GM19372 (cell line): ENCODE results near the gene PFKL.

ENCODE experiments used
- ATAC-seq: cut with Tn5 transposase; IDR thresholded peaks from one replicate; pipeline ENCODE4 v1.9.1; 2021; ENCODE audit warnings: mild to moderate bottlenecking, low read depth, moderate library complexity; ENCODE audit not compliant: unreplicated experiment

The PFKL gene

DNA sequence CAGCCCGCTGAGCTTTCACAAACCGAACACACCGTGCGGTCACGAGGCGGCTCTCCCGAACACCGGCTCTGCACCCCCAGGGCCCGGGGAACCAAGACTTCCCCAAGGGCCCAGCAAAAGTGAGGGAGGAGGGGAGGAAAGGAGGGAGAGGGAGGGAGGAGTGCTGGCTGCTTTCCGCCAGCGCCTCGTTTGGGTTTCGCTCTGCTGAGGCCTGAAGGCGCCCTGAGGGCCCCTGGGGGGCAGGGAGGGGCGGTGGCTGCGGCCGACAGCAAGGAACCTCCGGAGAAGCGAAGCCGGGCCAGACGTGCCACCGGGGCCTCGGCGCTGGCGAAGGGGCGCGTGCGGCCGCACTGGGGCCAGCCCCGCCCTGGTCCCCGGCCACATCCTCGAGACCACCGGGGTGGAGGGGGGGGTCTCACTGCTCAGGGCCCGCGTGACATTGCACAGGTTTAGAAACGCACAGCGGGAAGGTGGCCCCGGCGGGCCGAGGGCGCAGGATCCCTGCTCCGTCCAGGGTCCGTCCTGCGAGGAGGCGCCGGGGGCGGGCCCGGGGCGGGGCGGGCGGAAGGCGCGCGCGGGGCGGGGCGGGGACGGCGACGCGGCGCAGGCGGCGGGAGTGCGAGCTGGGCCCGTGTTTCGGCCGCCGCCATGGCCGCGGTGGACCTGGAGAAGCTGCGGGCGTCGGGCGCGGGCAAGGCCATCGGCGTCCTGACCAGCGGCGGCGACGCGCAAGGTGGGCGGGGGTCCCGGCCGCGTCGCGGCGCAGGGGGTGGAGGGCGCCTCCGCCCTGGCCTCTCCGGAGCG, at the start of gene PFKL:
TSS of gene PFKL (plus strand) at position 596 of the 804 bp plus-strand sequence. CDS start at position 649, 53 bp downstream.
- ATAC-seq, result peak; percentile 48

DNA sequence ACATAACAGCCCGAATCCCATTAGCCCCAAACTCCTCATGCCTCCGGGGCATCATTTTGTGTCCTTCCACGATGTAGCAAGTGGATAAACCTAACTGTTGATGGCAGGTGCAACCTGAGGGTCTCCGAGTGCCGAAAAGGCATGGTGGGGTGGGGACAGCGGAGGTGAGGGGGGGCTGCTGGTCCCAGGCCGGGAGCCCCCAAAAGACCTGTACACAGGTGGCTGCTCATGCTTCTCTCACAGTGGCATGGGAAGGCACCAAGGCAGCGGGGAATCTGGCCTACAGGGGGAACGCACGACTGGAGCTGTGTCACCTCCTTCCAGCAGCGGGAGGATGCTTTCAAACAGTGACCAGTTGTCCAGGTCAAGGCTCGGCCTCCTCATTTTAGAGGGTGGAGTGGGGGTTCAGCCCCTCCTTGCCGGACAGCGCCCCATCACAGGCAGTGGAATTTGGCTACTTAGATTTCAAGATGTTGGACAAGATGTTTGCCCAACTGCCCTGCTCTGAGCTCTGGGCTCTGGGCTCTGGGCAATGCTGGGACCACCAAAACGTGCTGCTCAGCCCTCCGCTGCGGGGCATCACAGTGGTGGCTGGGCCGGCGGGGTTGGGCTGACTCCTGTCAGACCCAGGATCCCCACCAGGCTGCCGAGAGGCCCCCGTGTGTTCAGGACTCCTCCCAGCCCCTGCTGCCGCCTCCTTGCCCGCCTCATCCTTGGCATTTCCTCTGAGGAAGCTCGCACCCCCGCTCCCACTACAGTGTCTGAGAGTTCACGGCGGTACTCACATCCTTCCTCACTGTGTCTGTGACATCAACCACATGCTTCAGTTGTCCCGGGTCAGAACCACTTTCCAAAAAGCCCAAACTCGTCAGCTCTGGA, 45.8 kb upstream of the PFKL start:
- ATAC-seq, result no peak

DNA sequence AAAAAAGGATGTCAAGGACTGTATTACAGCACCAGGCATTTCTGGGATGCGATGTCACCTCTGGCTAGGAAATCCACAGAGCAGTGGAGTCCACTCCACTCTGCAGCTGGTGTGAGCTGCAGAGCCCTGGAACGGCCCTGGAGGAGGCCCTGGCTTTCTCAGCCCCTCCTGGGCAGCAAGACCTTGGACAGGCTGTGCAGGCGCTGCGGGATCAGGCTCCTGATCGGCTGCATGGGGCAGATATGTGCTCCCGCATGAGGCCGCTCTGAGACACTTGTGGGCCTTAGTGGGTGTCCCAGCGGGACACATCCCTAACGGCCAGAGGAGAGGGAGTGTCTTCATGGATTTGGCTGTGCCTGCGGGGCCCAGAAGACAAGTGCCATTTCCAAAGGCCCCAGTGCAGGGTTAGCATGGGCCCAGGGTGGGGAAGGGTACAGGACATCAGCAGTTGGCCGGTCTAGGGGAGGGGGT, 44.3 kb upstream of the PFKL start:
- ATAC-seq, result no peak

DNA sequence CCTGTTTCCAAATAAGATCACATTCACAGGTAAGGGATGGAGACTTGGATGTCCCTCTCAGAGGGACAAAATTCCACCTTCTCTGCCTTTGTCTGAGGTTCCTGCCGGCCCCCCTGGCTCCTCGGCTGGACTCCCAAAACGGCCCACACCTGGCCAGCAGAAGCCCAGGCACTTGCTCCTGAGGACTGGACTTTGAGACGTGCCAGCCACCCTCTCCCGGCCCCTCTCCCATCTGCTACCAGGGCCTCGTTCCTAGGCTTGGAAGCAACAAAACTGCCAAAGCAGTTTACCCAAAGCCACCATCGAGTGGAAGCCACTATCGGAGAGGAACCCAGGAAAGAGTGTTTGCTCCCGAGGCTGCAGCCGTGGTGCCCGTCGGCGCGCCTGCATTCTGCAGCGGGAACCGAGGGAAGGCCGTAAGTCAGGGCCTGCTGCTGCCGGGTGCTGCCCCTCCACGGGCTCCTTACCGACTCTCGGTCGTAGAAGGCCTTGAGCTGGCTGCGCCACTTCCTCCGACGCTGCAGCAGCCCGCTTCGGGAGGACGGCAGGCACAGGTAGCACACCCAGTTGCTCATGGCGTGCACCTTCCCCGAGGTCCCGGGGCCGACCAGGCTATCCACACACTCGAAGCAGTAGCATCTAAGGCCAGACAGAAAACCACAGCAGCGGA, 41.7 kb upstream of the PFKL start:
- no peak for ATAC-seq

DNA sequence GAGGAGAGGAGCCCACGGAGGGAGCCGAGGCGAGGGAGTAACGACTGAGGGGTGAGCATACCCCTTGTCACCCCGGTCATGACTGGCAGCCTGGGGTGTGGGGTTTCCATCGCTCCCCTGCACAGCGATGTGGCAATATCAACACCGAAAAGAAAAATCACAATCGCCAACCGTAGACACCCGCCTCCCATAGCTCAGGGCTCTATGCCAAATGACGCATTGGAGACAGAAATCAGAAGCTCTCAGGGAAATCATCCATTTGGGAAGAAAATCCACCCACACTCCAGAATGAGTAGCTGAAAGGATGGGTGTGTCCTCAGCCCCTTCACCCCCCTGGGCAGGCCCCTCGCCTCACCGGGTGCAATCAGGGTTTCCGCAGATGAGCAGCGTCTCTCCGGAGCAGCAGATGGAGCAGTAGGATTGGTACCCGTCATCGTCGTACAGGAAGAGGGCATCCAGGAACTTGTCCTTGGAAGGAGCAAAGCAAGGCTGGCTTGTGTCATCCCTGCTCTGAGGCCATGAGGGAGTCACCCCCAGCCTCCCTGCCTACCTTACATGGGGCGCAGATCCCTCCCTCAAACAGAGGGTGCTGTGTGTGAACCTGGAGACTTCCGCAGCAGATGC, 40.7 kb upstream of the PFKL start:
- no peak for ATAC-seq

DNA sequence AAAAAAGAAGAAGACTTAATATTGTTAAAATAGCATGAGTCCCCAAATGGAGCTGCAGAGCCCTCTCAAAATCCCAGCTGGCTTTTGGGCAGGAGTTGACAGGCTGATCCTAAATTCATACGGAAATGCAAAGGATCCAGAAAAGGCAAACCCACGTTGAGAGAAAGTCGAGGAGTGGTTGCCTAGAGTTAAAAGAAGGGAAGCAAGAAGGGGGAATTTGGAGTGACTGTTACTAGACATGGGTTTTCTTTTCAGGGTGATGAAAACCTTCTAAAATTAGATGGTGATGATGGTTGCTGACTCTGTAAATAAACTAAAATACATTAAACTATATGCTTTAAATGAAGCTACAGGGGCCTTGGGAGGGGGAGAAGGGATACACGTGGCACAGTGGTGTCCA, 39.8 kb upstream of the PFKL start:
- no peak for ATAC-seq

DNA sequence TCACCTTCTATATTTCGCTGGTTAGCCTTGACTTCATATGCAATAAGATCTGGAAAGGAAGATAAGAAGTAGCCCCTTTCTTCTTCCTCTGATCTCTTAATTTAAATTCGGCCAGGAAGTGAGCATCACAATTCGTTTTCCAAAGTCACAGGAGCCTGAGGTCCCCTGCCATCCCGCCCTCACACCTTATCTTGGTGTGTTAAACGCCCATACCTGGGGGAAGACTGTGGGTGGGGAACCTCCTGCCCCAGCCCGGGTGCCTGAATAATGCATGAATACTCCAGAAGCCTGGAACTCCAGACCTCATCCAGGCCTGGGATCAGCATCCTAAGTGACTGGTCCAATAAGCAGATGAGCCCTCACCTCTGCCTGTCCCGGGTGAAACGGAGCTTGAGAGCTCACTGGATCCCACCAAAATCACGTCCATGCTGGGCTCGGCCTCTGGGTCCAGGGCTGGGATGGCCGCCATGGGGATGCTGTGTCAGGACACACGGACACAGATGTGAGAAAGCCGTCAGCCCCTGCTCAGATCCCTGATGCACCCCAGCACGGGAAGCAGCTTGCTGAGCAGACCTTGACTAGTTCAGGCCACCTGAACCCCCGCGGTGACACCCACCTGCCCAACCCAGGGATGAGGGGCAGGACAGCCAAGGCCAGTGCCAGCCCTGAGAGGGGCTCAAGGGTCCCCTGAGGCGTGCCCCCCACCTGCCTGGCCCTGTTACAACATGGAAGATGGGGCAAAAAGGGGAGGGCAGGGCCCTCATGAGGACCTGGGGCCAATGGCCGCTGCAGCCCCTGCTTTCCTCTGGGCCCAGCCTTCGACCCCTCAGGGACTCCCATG, 38.8 kb upstream of the PFKL start:
- ATAC-seq, result no peak

DNA sequence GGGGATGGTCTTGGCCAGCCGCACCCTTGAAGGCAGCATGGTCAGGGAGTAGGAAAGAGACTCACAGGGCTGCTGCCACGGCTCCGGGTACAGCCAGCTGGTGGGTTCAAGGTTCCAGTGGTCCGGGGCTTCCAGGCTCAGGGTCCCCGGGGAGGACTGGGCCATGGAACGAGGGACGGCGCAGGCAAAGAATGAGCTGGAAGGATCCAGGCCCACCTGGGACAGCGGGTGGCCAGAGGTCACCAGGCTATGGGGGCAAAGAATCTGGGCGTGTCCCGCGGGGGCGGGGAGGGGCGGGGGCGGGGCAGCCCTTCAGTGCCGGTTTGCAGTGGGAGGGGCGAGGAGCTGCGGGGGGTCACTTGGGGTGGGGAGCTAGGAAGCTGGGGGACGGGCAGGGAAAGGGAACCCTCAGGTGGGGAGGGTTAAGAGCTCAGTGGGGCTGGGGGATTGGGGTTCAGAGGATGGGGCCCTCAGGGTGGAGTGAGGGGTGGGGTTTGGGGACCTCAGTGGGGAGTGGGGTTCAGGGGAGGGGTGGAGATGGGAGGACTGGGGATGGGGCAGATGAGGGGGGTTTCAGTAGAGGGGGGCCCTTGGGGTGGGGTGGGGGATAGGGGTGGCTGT, 38.1 kb upstream of the PFKL start, which contains the start of gene DNMT3L:
TSS of gene DNMT3L (minus strand) at position 223 of the 621 bp plus-strand sequence. CDS start 638 bp downstream, outside the sequence.
- ATAC-seq, result no peak

DNA sequence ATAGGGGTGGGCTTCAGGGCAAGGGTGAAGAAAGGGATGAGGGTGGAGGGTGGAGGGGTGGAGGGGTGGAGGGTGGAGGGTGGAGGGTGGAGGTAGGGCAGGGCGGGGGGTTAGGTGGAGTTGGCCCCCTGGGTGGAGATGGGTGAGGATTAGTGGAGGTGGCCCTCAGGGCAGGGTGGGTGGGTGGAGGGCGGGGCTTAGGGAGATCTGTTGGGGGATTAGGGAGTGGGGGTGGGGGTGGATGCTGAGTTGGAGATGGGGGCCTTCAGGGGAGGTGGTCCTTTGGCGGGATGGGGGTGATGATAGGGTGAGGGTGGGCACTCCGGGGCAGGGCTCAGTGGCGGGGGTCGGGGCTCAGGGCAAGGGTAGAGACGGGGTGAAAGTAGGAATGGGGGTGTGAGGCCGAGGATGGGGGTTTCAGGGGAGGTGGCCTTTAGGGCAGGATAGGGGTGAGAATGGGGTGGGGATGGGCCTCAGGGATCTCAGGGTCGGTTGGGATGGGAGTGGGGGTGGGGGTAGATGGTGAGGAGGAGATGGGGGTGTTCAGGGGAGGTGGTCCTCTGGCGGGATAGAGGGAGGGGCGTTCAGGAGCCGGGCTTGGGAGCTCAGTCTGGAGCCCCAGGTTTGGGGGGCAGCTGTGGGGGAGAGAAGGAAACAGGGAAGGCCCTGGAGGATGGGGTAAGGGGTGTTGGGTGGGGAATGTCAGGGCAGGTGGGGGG, 37.4 kb upstream of the PFKL start:
- ATAC-seq, result no peak

DNA sequence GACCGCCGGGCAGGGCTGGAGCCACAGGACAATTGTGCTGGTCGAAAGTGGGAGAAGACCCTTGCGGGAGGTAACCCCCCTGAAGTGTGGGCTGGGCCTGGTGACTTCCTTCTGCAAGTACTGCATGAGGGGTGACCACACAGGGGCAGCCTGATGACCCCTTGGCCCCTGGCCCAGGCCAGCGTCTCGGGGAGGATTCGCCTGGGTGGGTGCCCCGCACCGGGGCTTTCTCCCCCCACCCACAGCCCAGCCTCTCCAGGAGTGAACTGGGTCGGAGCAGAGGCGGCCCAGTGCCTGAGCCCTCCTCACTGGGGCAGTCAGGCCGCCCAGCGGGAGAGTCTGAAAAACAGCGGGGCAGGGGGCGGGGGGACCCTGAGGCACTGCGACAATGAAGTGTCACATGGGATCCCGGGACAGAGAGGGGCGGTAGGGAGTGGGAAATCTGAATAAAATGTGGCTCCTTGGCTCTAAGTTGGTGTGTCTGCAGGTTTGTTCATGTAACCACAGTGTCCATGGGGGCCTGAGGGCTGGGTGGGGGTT, 36.6 kb upstream of the PFKL start:
- ATAC-seq, result no peak

DNA sequence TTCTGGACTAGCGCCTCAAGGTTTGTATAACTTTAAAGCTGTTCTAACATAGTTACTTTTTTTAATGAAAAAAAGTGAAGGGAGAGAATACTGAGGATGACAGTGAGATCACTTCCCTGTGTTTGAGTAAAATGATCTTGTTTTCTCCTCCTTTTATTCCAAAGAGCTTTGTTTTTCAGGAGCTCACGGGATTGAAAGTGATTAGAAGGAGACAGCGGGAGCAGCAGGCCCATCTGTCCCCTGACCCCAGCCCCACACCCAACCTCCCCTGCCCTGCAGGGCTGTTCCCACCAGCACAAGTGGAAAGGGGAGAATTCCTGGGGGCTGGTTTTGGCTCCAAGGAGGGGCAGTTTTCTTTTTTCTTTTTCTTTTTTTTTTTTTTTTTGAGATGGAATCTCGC, 36.1 kb upstream of the PFKL start:
- no peak for ATAC-seq

DNA sequence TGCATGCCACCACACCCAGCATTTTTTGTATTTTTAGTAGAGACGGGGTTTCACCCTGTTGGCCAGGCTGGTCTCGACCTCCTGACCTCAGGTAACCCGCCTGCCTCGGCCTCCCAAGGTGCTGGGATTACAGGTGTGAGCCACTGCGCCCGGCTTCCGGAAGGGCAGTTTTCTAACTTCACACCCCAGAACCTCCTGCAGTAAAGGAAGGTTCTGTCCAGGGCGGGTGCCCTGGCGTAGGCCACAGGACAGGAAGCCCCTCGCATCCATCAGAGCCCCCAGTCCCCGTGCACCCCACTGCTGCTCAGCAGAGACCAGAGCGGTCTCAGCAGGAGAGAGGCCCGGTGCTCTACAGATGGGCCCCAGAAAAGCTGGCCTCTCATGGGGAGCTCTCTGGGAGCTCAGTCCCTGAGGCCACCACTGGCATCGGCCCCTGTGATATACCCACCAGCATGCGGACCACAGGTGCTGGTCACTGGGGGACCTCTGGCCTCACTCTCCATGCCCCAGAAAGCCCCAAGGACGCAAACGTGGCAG, 34.1 kb upstream of the PFKL start:
- ATAC-seq, result no peak

DNA sequence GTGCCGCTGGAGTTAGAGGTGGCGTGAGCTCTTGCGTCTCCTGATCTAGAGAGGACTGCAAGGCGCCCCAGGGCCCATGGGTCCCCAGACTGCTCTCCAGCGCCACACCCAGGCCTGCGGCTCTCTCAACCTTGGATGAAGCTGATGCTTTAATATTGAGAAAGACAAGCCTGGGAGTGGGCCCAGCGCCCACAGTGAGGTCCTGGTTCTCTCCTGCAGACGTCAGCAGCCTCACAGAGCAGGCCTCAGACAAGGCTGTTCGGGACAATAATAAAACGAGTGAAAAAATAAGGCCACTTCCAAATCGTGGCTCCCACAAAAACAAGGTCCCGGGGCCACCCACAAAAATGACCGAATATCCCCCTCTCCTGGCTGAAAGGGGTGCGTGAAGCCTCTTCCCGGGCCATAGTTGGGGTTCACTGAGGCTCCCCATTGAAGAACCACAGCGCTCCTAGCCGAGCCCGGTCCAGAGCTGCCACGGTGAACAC, 32.2 kb upstream of the PFKL start:
- ATAC-seq, result no peak

DNA sequence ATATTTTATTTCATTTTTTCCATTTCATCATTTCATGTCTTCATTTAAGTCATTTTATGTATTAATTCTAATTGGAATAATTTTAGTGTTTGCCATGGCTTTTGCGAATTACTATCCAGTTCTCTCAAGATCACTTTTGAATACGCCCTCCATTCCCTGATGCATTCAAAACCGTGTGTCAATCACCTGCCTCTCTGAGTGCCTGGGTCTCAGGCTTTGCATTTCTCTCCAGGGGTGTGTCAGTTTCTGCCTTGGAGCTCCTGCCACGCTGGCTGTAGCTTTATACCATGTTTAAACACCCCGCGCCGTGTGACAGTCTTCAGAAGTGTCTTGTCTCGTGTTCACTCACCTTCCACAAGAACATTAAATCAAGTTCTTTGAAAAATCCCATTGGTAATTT, 30.8 kb upstream of the PFKL start:
- no peak for ATAC-seq

DNA sequence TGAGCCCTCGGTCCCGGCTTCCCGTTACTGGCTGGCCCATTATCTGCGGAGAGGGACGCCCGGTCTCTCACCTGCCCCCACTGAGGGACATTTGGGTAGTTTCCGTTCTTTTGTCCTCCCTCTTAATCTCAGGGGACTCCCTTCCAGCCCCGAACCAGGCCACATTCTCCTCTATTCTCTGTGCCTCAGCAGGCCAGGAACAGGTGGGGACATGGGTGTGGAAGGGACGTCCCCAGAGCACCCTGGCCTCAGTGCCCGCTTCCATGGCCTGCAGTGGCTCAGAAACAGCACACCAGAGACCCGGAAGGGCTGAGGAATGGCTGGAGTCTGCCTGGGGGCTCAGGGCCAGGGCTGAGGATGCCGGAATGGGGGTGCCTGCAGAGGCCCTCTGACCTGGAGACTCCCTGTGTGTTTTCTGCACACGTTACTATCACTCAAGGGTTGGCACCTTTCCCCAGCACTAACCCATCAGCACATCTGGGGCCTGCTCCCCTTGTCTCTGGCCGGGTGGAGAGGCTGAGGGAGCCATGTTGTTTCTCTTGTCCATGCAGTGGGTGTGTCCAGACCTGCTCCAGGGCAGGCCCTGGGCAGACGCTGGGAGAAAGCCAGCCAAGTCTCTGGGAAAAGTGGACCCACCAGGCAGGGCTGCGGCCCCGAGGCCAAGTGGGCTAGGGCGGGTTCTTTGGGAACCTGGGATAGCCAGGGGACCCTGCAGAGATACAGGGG, 28.1 kb upstream of the PFKL start:
- no peak for ATAC-seq

DNA sequence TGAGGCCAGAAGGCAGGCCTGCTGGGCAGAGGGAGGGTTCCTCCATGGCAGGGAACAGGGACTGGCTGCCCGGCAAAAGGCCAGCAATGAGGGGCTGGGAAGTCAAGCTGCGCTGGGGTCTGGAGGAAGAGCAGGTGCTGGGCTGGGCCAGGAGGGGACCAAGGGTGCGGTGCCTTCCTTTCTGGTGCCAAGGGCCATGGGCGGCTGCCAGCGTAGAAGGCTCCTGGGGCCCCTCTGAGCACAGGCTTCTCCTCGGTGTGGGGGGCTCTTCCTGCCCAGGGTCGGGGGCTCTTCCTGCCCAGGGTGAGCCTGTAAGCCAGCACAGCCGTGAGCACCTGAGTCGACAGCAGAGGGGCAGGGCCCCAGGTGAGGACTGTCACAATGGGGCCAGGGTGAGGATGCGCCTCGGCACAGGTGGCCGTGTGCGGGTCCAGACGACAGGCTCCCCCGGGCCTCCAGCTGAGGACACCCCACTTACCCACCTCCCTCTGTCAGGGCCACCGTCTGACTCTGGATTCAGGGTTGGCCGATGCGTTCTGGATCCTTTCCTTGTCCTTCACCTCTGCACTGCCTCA, 27.5 kb upstream of the PFKL start:
- no peak for ATAC-seq

DNA sequence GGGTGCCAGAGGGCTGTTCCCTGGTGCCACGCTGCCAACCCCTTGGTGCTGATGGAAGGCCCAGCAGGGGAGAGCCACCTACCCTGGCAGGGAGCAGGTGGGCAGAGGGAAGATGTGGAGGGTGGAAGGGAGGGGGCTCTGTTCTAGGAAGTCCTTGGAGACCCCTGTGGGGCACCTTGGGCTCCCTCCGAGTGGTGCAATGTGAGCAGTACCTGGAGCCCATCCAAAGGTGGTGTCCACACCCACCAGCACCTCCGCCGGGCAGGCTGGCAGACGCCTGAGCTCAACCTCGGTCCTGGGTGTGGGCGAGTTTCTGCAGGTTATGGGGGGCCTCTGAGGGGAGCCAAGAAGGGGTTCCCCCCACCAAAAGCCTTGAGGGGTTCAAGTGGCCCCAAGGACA, 26.8 kb upstream of the PFKL start:
- ATAC-seq, result no peak
